HepG2 (cell line): ENCODE data around the gene PPIL3.

Experiments
- CTCF ChIP-seq: sonication (generic); formaldehyde crosslinking; IDR thresholded peaks from 2 replicates; pipeline ENCODE4 v1.5.0; 2020; ENCODE audit warnings: mild to moderate bottlenecking, missing genetic modification reagents, moderate library complexity
- ELF1 ChIP-seq: sonication (generic); formaldehyde crosslinking; IDR thresholded peaks from 2 replicates; pipeline ENCODE4 v1.4.0; 2020; ENCODE audit warnings: missing genetic modification reagents
- ETV6 ChIP-seq: sonication (generic); formaldehyde crosslinking; conservative IDR thresholded peaks from 2 replicates; pipeline ENCODE4 v1.4.0; 2020; ENCODE audit warnings: missing genetic modification reagents
- EZH2 ChIP-seq: conservative IDR thresholded peaks from 2 replicates; pipeline ENCODE4 v1.6.1; 2012; ENCODE audit warnings: mild to moderate bottlenecking, low read depth, low read length, moderate library complexity
- HDAC2 ChIP-seq: sonication (generic); formaldehyde crosslinking; IDR thresholded peaks from 2 replicates; pipeline ENCODE4 v1.4.0; 2020; ENCODE audit warnings: missing genetic modification reagents
- JUN ChIP-seq: sonication (generic); formaldehyde crosslinking; IDR thresholded peaks from 2 replicates; pipeline ENCODE4 v1.4.0; 2020; ENCODE audit warnings: mild to moderate bottlenecking, missing genetic modification reagents
- POLR2AphosphoS2 ChIP-seq: IDR thresholded peaks from 2 replicates; pipeline ENCODE4 v1.6.1; 2011; ENCODE audit warnings: low read depth, low read length, improper control_type of control experiment
- ZBTB43 ChIP-seq: sonication (generic); formaldehyde crosslinking; conservative IDR thresholded peaks from 2 replicates; pipeline ENCODE4 v1.4.0; 2020; ENCODE audit warnings: missing genetic modification reagents
- ZKSCAN1 ChIP-seq: fragments of 150-350 bp; IDR thresholded peaks from 2 replicates; pipeline ENCODE4 v1.6.1; 2014; ENCODE audit warnings: low read length
- ZNF337 ChIP-seq: sonication (generic); formaldehyde crosslinking; IDR thresholded peaks from 2 replicates; pipeline ENCODE4 v1.5.1; 2020; ENCODE audit warnings: missing genetic modification reagents, low read depth, mild to moderate bottlenecking, borderline replicate concordance
- ZNF589 ChIP-seq: sonication (generic); formaldehyde crosslinking; conservative IDR thresholded peaks from 2 replicates; pipeline ENCODE4 v1.8.0; 2022; ENCODE audit warnings: mild to moderate bottlenecking, moderate library complexity, missing genetic modification reagents
- TF ChIP-seq, protein P1 (sequence below), 2 experiments: IDR thresholded peaks; 2 replicates each; pipeline ENCODE4 v1.6.1; 2011 to 2012; ENCODE audit warnings: low read length in 2 of 2, borderline replicate concordance in 1 of 2, low read depth in 1 of 2, mild to moderate bottlenecking in 1 of 2, moderate library complexity in 1 of 2
- TF ChIP-seq, protein P2 (sequence below): sonication (generic); formaldehyde crosslinking; IDR thresholded peaks from 2 replicates; pipeline ENCODE4 v1.4.0; 2020; ENCODE audit warnings: missing genetic modification reagents, mild to moderate bottlenecking, borderline replicate concordance
- TF ChIP-seq, protein P3 (sequence below): sonication (generic); formaldehyde crosslinking; IDR thresholded peaks from 2 replicates; pipeline ENCODE4 v1.8.0; 2022; ENCODE audit warnings: mild to moderate bottlenecking, missing genetic modification reagents, borderline replicate concordance

- TF ChIP-seq, protein P1, sequence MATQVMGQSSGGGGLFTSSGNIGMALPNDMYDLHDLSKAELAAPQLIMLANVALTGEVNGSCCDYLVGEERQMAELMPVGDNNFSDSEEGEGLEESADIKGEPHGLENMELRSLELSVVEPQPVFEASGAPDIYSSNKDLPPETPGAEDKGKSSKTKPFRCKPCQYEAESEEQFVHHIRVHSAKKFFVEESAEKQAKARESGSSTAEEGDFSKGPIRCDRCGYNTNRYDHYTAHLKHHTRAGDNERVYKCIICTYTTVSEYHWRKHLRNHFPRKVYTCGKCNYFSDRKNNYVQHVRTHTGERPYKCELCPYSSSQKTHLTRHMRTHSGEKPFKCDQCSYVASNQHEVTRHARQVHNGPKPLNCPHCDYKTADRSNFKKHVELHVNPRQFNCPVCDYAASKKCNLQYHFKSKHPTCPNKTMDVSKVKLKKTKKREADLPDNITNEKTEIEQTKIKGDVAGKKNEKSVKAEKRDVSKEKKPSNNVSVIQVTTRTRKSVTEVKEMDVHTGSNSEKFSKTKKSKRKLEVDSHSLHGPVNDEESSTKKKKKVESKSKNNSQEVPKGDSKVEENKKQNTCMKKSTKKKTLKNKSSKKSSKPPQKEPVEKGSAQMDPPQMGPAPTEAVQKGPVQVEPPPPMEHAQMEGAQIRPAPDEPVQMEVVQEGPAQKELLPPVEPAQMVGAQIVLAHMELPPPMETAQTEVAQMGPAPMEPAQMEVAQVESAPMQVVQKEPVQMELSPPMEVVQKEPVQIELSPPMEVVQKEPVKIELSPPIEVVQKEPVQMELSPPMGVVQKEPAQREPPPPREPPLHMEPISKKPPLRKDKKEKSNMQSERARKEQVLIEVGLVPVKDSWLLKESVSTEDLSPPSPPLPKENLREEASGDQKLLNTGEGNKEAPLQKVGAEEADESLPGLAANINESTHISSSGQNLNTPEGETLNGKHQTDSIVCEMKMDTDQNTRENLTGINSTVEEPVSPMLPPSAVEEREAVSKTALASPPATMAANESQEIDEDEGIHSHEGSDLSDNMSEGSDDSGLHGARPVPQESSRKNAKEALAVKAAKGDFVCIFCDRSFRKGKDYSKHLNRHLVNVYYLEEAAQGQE (IDR thresholded peaks at IDR 0.05; ENCODE audit: borderline replicate concordance in 1 of 2, low read depth in 1 of 2, low read length in 2 of 2) = no peak
- TF ChIP-seq ZNF337 (CRISPR knock-in tag) (no peak), ZKSCAN1 (no peak), POLR2AphosphoS2 (no peak), HDAC2 (no peak), EZH2 (no peak), ETV6 (CRISPR knock-in tag) (no peak), ZNF589 (CRISPR knock-in tag) (no peak), ZBTB43 (no peak), CTCF (CRISPR knock-in tag) (no peak), JUN (CRISPR knock-in tag) (no peak), ELF1 (CRISPR knock-in tag) (no peak)
- TF ChIP-seq, protein P2, sequence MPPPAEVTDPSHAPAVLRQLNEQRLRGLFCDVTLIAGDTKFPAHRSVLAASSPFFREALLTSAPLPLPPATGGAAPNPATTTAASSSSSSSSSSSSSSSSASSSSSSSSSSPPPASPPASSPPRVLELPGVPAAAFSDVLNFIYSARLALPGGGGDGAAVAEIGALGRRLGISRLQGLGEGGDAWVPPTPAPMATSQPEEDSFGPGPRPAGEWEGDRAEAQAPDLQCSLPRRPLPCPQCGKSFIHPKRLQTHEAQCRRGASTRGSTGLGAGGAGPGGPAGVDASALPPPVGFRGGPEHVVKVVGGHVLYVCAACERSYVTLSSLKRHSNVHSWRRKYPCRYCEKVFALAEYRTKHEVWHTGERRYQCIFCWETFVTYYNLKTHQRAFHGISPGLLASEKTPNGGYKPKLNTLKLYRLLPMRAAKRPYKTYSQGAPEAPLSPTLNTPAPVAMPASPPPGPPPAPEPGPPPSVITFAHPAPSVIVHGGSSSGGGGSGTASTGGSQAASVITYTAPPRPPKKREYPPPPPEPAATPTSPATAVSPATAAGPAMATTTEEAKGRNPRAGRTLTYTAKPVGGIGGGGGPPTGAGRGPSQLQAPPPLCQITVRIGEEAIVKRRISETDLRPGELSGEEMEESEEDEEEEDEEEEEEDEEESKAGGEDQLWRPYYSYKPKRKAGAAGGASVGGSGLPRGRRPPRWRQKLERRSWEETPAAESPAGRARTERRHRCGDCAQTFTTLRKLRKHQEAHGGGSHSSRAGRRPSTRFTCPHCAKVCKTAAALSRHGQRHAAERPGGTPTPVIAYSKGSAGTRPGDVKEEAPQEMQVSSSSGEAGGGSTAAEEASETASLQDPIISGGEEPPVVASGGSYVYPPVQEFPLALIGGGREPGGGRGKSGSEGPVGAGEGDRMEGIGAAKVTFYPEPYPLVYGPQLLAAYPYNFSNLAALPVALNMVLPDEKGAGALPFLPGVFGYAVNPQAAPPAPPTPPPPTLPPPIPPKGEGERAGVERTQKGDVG (CRISPR knock-in tag) = no peak
- TF ChIP-seq, protein P3, sequence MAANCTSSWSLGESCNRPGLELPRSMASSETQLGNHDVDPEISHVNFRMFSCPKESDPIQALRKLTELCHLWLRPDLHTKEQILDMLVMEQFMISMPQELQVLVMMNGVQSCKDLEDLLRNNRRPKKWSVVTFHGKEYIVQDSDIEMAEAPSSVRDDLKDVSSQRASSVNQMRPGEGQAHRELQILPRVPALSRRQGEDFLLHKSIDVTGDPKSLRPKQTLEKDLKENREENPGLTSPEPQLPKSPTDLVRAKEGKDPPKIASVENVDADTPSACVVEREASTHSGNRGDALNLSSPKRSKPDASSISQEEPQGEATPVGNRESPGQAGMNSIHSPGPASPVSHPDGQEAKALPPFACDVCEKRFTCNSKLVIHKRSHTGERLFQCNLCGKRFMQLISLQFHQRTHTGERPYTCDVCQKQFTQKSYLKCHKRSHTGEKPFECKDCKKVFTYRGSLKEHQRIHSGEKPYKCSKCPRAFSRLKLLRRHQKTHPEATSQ (CRISPR knock-in tag) = no peak
These were observed 33.6 kb upstream of the PPIL3 start for GRCh38 chr2:200922439-200922838.
